Parathyroid adenoma (tissue), 2 donors: Measurements from ENCODE around the gene SPINT2.

ENCODE experiments used
- H2AFZ ChIP-seq: fragments of 300-600 bp; sonication (generic); one replicate; pipeline ENCODE4 v1.7.0; 2017; ENCODE audit warnings: antibody characterized with exemption, mild to moderate bottlenecking
- H3K27ac ChIP-seq: fragments of 300-600 bp; sonication (generic); one replicate; pipeline ENCODE4 v1.7.0; 2017
- H3K27me3 ChIP-seq: fragments of 300-600 bp; sonication (generic); one replicate; pipeline ENCODE4 v1.7.0; 2017; ENCODE audit warnings: low read length; ENCODE audit not compliant: control insufficient read depth, insufficient read depth
- H3K36me3 ChIP-seq: fragments of 300-600 bp; sonication (generic); one replicate; pipeline ENCODE4 v1.7.0; 2017; ENCODE audit warnings: low read length; ENCODE audit not compliant: control insufficient read depth, insufficient read depth
- H3K4me1 ChIP-seq: fragments of 300-600 bp; sonication (generic); one replicate; pipeline ENCODE4 v1.7.0; 2017; ENCODE audit warnings: control low read depth
- H3K4me2 ChIP-seq: fragments of 300-600 bp; sonication (generic); one replicate; pipeline ENCODE4 v1.7.0; 2017; ENCODE audit warnings: low read length
- H3K4me3 ChIP-seq: fragments of 300-600 bp; sonication (generic); one replicate; pipeline ENCODE4 v1.7.0; 2017; ENCODE audit warnings: low read depth, low read length
- H3K79me2 ChIP-seq: fragments of 300-600 bp; sonication (generic); one replicate; pipeline ENCODE4 v1.7.0; 2017; ENCODE audit warnings: control low read depth
- H3K9ac ChIP-seq: fragments of 300-600 bp; sonication (generic); one replicate; pipeline ENCODE4 v1.7.0; 2017; ENCODE audit warnings: mild to moderate bottlenecking
- H3K9me3 ChIP-seq: fragments of 300-600 bp; sonication (generic); one replicate; pipeline ENCODE4 v1.7.0; 2017; ENCODE audit warnings: low read length; ENCODE audit not compliant: control insufficient read depth
- TF ChIP-seq, protein P1 (sequence below): fragments of 300-600 bp; sonication (generic); IDR thresholded peaks from one replicate; pipeline ENCODE4 v1.7.0; 2017; ENCODE audit warnings: antibody characterized with exemption, mild to moderate bottlenecking
- donor health status: primary hyperparathyroidism.

The SPINT2 gene

GRCh38 chr19:38306236-38306635, 41.9 kb downstream of the SPINT2 start:
- Histone ChIP-seq H3K4me3 (no peak overlapping the region), H3K27me3 (no peaks in the 10 kb centered on the region), H3K9ac (no peak overlapping the region), H3K36me3 (no peaks in the 10 kb centered on the region), H3K4me1 (no peaks in the 10 kb centered on the region), H3K4me2 (no peak overlapping the region), H3K27ac (no peak overlapping the region), H3K79me2 (no peaks in the 10 kb centered on the region), H3K9me3 (no peaks in the 10 kb centered on the region), H2AFZ (no peak overlapping the region)
- TF ChIP-seq, protein P1, sequence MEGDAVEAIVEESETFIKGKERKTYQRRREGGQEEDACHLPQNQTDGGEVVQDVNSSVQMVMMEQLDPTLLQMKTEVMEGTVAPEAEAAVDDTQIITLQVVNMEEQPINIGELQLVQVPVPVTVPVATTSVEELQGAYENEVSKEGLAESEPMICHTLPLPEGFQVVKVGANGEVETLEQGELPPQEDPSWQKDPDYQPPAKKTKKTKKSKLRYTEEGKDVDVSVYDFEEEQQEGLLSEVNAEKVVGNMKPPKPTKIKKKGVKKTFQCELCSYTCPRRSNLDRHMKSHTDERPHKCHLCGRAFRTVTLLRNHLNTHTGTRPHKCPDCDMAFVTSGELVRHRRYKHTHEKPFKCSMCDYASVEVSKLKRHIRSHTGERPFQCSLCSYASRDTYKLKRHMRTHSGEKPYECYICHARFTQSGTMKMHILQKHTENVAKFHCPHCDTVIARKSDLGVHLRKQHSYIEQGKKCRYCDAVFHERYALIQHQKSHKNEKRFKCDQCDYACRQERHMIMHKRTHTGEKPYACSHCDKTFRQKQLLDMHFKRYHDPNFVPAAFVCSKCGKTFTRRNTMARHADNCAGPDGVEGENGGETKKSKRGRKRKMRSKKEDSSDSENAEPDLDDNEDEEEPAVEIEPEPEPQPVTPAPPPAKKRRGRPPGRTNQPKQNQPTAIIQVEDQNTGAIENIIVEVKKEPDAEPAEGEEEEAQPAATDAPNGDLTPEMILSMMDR, result no peak

DNA sequence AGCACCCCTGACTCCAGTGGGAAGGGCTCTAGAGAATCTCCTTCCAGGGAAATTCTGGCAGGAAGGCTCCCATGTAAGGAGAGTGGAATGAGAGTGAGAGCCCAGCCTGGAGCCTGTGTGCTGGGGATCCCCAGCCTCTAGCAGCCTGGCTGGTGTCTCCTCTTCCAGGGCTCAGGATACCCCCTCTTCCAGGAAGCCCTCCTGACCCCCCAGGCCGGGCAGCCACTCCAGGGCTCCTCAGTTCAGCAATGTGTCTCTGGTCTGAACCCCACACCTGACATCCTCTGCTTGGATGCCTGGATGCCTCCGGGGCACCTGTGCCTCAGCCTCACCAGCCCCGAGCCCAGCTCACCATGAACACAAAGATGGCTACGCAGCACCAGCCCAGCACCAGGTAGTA, 42.7 kb downstream of the SPINT2 start:
- no peaks in the 10 kb centered on the region for H3K79me2 ChIP-seq
- H3K4me3 ChIP-seq, result no peak overlapping the region
- TF ChIP-seq, protein P1, result no peak
- no peaks in the 10 kb centered on the region for H3K9me3 ChIP-seq
- H3K4me2 ChIP-seq, result no peak overlapping the region
- no peak overlapping the region for H2AFZ ChIP-seq
- H3K9ac ChIP-seq, result no peak overlapping the region
- H3K36me3 ChIP-seq, result no peaks in the 10 kb centered on the region
- no peaks in the 10 kb centered on the region for H3K27me3 ChIP-seq
- H3K4me1 ChIP-seq, result no peaks in the 10 kb centered on the region
- no peak overlapping the region for H3K27ac ChIP-seq

DNA sequence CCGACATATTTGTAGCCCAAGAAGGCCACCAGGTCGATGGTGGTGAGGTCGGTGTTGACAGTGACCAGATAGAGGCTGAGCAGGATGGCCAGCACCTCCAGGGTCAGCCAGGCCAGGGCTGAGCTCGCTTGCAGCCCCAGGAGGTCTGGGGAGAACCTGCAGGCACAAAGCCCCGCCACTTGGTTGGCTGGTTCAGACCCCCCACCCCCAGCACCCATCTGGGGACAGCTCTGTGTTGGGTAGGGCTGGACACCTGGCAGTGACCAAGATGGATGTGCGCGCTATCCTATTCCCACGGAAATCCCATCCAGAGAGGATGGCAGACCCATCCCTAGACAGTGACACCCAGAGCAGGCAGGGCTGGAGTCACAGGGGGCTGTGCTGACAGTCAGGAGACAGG, 43.2 kb downstream of the SPINT2 start:
- H3K4me1 ChIP-seq, result no peaks in the 10 kb centered on the region
- H3K36me3 ChIP-seq, result no peaks in the 10 kb centered on the region
- no peak overlapping the region for H3K4me3 ChIP-seq
- H3K9me3 ChIP-seq, result no peaks in the 10 kb centered on the region
- H3K27me3 ChIP-seq, result no peaks in the 10 kb centered on the region
- TF ChIP-seq, protein P1, result no peak
- no peak overlapping the region for H3K4me2 ChIP-seq
- no peak overlapping the region for H2AFZ ChIP-seq
- no peak overlapping the region for H3K9ac ChIP-seq
- H3K79me2 ChIP-seq, result no peaks in the 10 kb centered on the region
- H3K27ac ChIP-seq, result no peak overlapping the region

- Histone ChIP-seq H3K4me1 (no peaks in the 10 kb centered on the region), H3K4me2 (no peak overlapping the region), H3K9ac (no peak overlapping the region), H3K79me2 (no peaks in the 10 kb centered on the region), H3K27ac (no peak overlapping the region), H3K27me3 (no peaks in the 10 kb centered on the region), H2AFZ (no peak overlapping the region), H3K9me3 (no peaks in the 10 kb centered on the region), H3K4me3 (no peak overlapping the region), H3K36me3 (no peaks in the 10 kb centered on the region)
- TF ChIP-seq, protein P1, result no peak
Measured at GRCh38 chr19:38308006-38308766, 43.8 kb downstream of the SPINT2 start.
